A549 (cell line): ENCODE data around the gene RFC4. TPM values are rescaled to one million over a fixed set of nuclear protein-coding genes. Genes with fewer than 3 reads are reported as not detected.
"Not testable (repeated sequence)": the region's sequence is repeated elsewhere in the genome, so short reads cannot be mapped to it uniquely, and the experiment has no call there.

Experiments used
- ATAC-seq, 2 experiments: fragments of 200-7000 bp in 1 of 2; fragments of >200 bp in 1 of 2; cut with Nextera tagmentation in 1 of 2; cut with Tn5 transposase in 1 of 2; 3 replicates each; pipeline versions ENCODE4 v1.8.0 to v1.9.1; 2018 to 2020; ENCODE audit warnings: mild to moderate bottlenecking in 1 of 2, moderate library complexity in 1 of 2
- CTCF ChIA-PET: fragments of 300-600 bp; sonication (Branson Sonifier 250); formaldehyde crosslinking; extraction: SDS; loops from one replicate; lab custom pipeline; 2021; ENCODE audit warnings: antibody characterized with exemption, inconsistent platforms; lab: Yijun Ruan, JAX
- POLR2A ChIA-PET: fragments of 350-600 bp; formaldehyde crosslinking; extraction: SDS; loops from one replicate; lab custom pipeline; 2021; ENCODE audit warnings: antibody characterized with exemption, inconsistent platforms; lab: Yijun Ruan, JAX
- DNase-seq, 2 experiments: peaks; one replicate each; pipeline versions ENCODE4 v3.0.0 to v3.0.0-alpha.2; 2011 to 2016; ENCODE audit warnings: low read depth in 1 of 2, low spot score in 1 of 2
- FAIRE-seq: peaks from 2 replicates; lab custom pipeline; 2011; peaks lifted over from hg19 to GRCh38; lab: Jason Lieb, UNC
- H3K27ac ChIP-seq, 2 experiments: fragments of >200 bp; sonication (Bioruptor Twin); formaldehyde crosslinking; 3 replicates each; pipeline ENCODE4 v1.5.1; 2016 to 2017
- H3K4me1 ChIP-seq: fragments of >200 bp; sonication (Bioruptor Twin); formaldehyde crosslinking; 3 replicates; pipeline ENCODE4 v1.6.1; 2016
- H3K4me2 ChIP-seq: fragments of >200 bp; sonication (Bioruptor Twin); formaldehyde crosslinking; 3 replicates; pipeline ENCODE4 v1.6.1; 2016
- H3K4me3 ChIP-seq: fragments of >200 bp; sonication (Bioruptor Twin); formaldehyde crosslinking; 3 replicates; pipeline ENCODE4 v1.5.1; 2016
- H3K9me3 ChIP-seq: fragments of >200 bp; sonication (Bioruptor Twin); formaldehyde crosslinking; 3 replicates; pipeline ENCODE4 v1.6.1; 2016
- CHD4 ChIP-seq: fragments of 200-600 bp; sonication (generic); IDR thresholded peaks from 2 replicates; pipeline ENCODE4 v1.6.1; 2016; ENCODE audit warnings: antibody characterized with exemption, mild to moderate bottlenecking, borderline replicate concordance
- CTCF ChIP-seq: fragments of >200 bp; sonication (Bioruptor Twin); formaldehyde crosslinking; IDR thresholded peaks from 3 replicates; pipeline ENCODE4 v1.5.1; 2016
- EHF ChIP-seq: fragments of 250-450 bp; sonication (Bioruptor Pico); IDR thresholded peaks from 2 replicates; pipeline ENCODE4 v1.5.0; 2020; ENCODE audit warnings: mild to moderate bottlenecking
- ELK1 ChIP-seq: fragments of 150-350 bp; IDR thresholded peaks from 2 replicates; pipeline ENCODE4 v1.6.1; 2014; ENCODE audit warnings: low read depth, mild to moderate bottlenecking, low read length
- HOXB13 ChIP-seq: fragments of 250-450 bp; sonication (Bioruptor Pico); IDR thresholded peaks from 2 replicates; pipeline ENCODE4 v1.5.0; 2020; ENCODE audit warnings: low read depth, mild to moderate bottlenecking, moderate library complexity
- JUN ChIP-seq, 2 experiments: fragments of >200 bp; sonication (Bioruptor Twin); formaldehyde crosslinking; IDR thresholded peaks; 2 replicates in 1 of 2; 3 replicates in 1 of 2; pipeline ENCODE4 v1.6.1; 2016 to 2017
- KDM5A ChIP-seq: fragments of 200-600 bp; sonication (generic); IDR thresholded peaks from 2 replicates; pipeline ENCODE4 v1.6.1; 2016; ENCODE audit warnings: antibody characterized with exemption, mild to moderate bottlenecking
- MAZ ChIP-seq: fragments of 150-350 bp; IDR thresholded peaks from 2 replicates; pipeline ENCODE4 v1.6.1; 2014; ENCODE audit warnings: antibody characterized with exemption, low read depth, low read length, borderline replicate concordance
- MYC ChIP-seq: IDR thresholded peaks from 2 replicates; pipeline ENCODE4 v1.6.1; 2012; ENCODE audit warnings: mild to moderate bottlenecking, inconsistent platforms, low read length, improper control_type of control experiment, borderline replicate concordance
- POLR2AphosphoS2 ChIP-seq: conservative IDR thresholded peaks from 2 replicates; pipeline ENCODE4 v1.6.1; 2012; ENCODE audit warnings: low read length, improper control_type of control experiment, inconsistent platforms
- RAD21 ChIP-seq, 2 experiments: fragments of >200 bp in 1 of 2; sonication (Bioruptor Twin) in 1 of 2; formaldehyde crosslinking in 1 of 2; IDR thresholded peaks in 1 of 2; conservative IDR thresholded peaks in 1 of 2; 2 replicates in 1 of 2; 3 replicates in 1 of 2; pipeline ENCODE4 v1.6.1; 2012 to 2018; ENCODE audit warnings: inconsistent platforms in 1 of 2
- RCOR1 ChIP-seq: fragments of 150-350 bp; IDR thresholded peaks from 2 replicates; pipeline ENCODE4 v1.6.1; 2014; ENCODE audit warnings: antibody characterized with exemption, low read length, low read depth
- SMC3 ChIP-seq: fragments of >200 bp; sonication (Bioruptor Twin); formaldehyde crosslinking; IDR thresholded peaks from 3 replicates; pipeline ENCODE4 v1.6.1; 2018; ENCODE audit warnings: inconsistent platforms
- USF2 ChIP-seq: fragments of 450-650 bp; IDR thresholded peaks from 2 replicates; pipeline ENCODE4 v1.6.1; 2014; ENCODE audit warnings: antibody characterized with exemption
- ZC3H11A ChIP-seq: fragments of 450-650 bp; IDR thresholded peaks from 2 replicates; pipeline ENCODE4 v1.6.1; 2014; ENCODE audit warnings: antibody characterized with exemption, mild to moderate bottlenecking
- ZNF302 ChIP-seq: fragments of 250-450 bp; sonication (Bioruptor Pico); IDR thresholded peaks from 2 replicates; pipeline ENCODE4 v1.9.0; 2021; ENCODE audit warnings: inconsistent platforms, mild to moderate bottlenecking, moderate library complexity
- ZSCAN20 ChIP-seq: fragments of 250-450 bp; sonication (Bioruptor Pico); IDR thresholded peaks from 2 replicates; pipeline ENCODE4 v1.8.0; 2022; ENCODE audit warnings: mild to moderate bottlenecking, moderate library complexity
- WGBS: methylation state at CpG from one replicate; pipeline ENCODE4 v1.1.6; 2017; ENCODE audit errors: missing lambda C conversion rate; 5-methylcytosine and 5-hydroxymethylcytosine counted together
- polyA plus RNA-seq, 4 experiments: library from polyadenylated mRNA; depleted of rRNA in 3 of 4; stranded (reverse); fragments of >200 nt; fragmentation: RNase III in 1 of 4; extraction: RNeasy Plus Mini Kit Qiagen cat#74134 plus additional on column Dnase treatment in 1 of 4; gene quantifications; 2 replicates in 3 of 4; 3 replicates in 1 of 4; pipeline ENCODE4 v1.2.3, GENCODE V29; 2011 to 2017

RFC4 gene
- polyA plus RNA-seq, 2 of the 4 experiments (the other 2 are of a cell fraction): 40.6 to 68.8 TPM

- WGBS: 54% methylated on average over 2 of the region's 2 CpGs
- Histone ChIP-seq H3K4me3 (no peak overlapping the region), H3K9me3 (no peaks in the 10 kb centered on the region), H3K4me1 (peaks cover 10% of the 10 kb centered on the region; the same call in 1 of the 3 replicates), H3K4me2 (no peak overlapping the region), H3K27ac (no peak overlapping the region)
- no peak for ATAC-seq
- ChIA-PET CTCF (interaction anchor here (0.7 to 3.0 kb wide), 3 partner anchors 15 to 316 kb away, joined by 3 to 34 read pairs (median 9); partner anchors contain the start of gene AHSG), POLR2A (no interaction called here)
- no peak for TF ChIP-seq SMC3
- no peak for TF ChIP-seq RCOR1
- no peak for TF ChIP-seq ZNF302 (CRISPR knock-in tag)
- TF ChIP-seq MYC: no peak
- TF ChIP-seq POLR2AphosphoS2: no peak
- TF ChIP-seq ZC3H11A: no peak
- no peak for TF ChIP-seq CHD4
- TF ChIP-seq ELK1: no peak
- no peak for TF ChIP-seq USF2
- TF ChIP-seq JUN (IDR thresholded peaks at IDR 0.05): no peak
- no peak for TF ChIP-seq KDM5A
- no peak for TF ChIP-seq EHF (CRISPR knock-in tag)
- TF ChIP-seq ZSCAN20: no peak
- TF ChIP-seq, all 56 proteins: peak for 0
- DNase-seq: no peak
- FAIRE-seq: no peak
Measured at GRCh38 chr3:186823386-186823785, 17.1 kb upstream of the RFC4 start.

- ATAC-seq, H3K27ac ChIP-seq, H3K4me2 ChIP-seq, FAIRE-seq, H3K9me3 ChIP-seq, POLR2A ChIA-PET, H3K4me3 ChIP-seq, DNase-seq: not testable (repeated sequence)
- CTCF ChIA-PET: interaction anchor here (1.0 to 3.0 kb wide), 11 partner anchors 17 to 768 kb away, joined by 3 to 34 read pairs (median 4); partner anchors contain the start of genes AHSG and DNAJB11
- 5% methylated on average over 1 of the region's 1 CpG for WGBS
- peaks cover 10% of the 10 kb centered on the region; the same call in 1 of the 3 replicates for H3K4me1 ChIP-seq
Measured at GRCh38 chr3:186822388-186822759, 16.1 kb upstream of the RFC4 start.

GRCh38 chr3:186821429-186822387 is 15.4 kb upstream of the RFC4 start:
- no peak overlapping the region for H3K27ac ChIP-seq
- ChIA-PET POLR2A (interaction anchor here (1.4 kb wide), 1 partner anchor 38 kb away, joined by 4 read pairs; the partner anchor contains the start of gene EIF4A2), CTCF (interaction anchor here (0.7 to 3.0 kb wide), 24 partner anchors 11 to 768 kb away, joined by 3 to 34 read pairs (median 4); partner anchors contain the start of genes AHSG, DNAJB11 and RFC4)
- H3K9me3 ChIP-seq: no peaks in the 10 kb centered on the region
- H3K4me2 ChIP-seq: no peak overlapping the region
- TF ChIP-seq MAZ (no peak), HOXB13 (CRISPR knock-in tag) (no peak), RAD21 (conservative IDR thresholded peaks at IDR 0.05 in 1 of 2, IDR thresholded peaks at IDR 0.05 in 1 of 2) (peak; percentile 70 to 75), CTCF (peak; percentile 64), SMC3 (peak; percentile 33; the same call in 1 of the 3 replicates)
- WGBS: 39% methylated on average over 11 of the region's 11 CpGs
- H3K4me3 ChIP-seq: no peak overlapping the region
- H3K4me1 ChIP-seq: peaks cover 10% of the 10 kb centered on the region; the same call in 1 of the 3 replicates
- FAIRE-seq: no peak
- DNase-seq: peak in 1 of 2 experiments; percentile 56
- ATAC-seq: peak in 1 of 2 experiments; percentile 59; a peak in 3 of 6 replicates
